ENCODE measurements around the gene TSEN54.
"Not testable (repeated sequence)": the region's sequence is repeated elsewhere in the genome, so short reads cannot be mapped to it uniquely, and the experiment has no call there.

The TSEN54 gene

GRCh38 chr17:75516255-75516618 is at the start of gene TSEN54:
Gene TSEN54 (plus strand): TSS chr17:75516528. CDS start chr17:75516561, 33 bp downstream.
- peak; percentile 82 for DNase-seq

GRCh38 chr17:75468291-75468754 is 48.0 kb upstream of the TSEN54 start:
- DNase-seq, result no peak

GRCh38 chr17:75468779-75469373 is 47.5 kb upstream of the TSEN54 start:
- DNase-seq, result no peak

GRCh38 chr17:75471207-75471606 is 45.1 kb upstream of the TSEN54 start:
- no peak for DNase-seq

- no peak for DNase-seq
Observed at GRCh38 chr17:75472119-75472518, 44.2 kb upstream of the TSEN54 start.

GRCh38 chr17:75473246-75473645 is 43.1 kb upstream of the TSEN54 start:
- no peak for DNase-seq

GRCh38 chr17:75474736-75475135 is 41.6 kb upstream of the TSEN54 start:
- no peak for DNase-seq

GRCh38 chr17:75475144-75475835 is 41.0 kb upstream of the TSEN54 start:
- no peak for DNase-seq

- DNase-seq, result no peak
Observed at GRCh38 chr17:75475851-75476250, 40.5 kb upstream of the TSEN54 start.

GRCh38 chr17:75476271-75476671 is 40.1 kb upstream of the TSEN54 start:
- no peak for DNase-seq

- no peak for DNase-seq
Observed at GRCh38 chr17:75476752-75477489, 39.4 kb upstream of the TSEN54 start.

- DNase-seq, result not testable (repeated sequence)
Observed at GRCh38 chr17:75477490-75477862, 38.9 kb upstream of the TSEN54 start.

GRCh38 chr17:75478508-75478907 is 37.8 kb upstream of the TSEN54 start:
- no peak for DNase-seq

GRCh38 chr17:75480281-75480680 is 36.0 kb upstream of the TSEN54 start:
- no peak for DNase-seq

GRCh38 chr17:75481194-75482068 is 34.9 kb upstream of the TSEN54 start:
- DNase-seq, result no peak

- DNase-seq, result no peak
Observed at GRCh38 chr17:75482098-75482942, 34.0 kb upstream of the TSEN54 start.

- DNase-seq, result no peak
Observed at GRCh38 chr17:75485688-75486087, 30.6 kb upstream of the TSEN54 start.

- no peak for DNase-seq
Observed at GRCh38 chr17:75486151-75486550, 30.2 kb upstream of the TSEN54 start.

- no peak for DNase-seq
Observed at GRCh38 chr17:75486951-75487350, 29.4 kb upstream of the TSEN54 start.

- no peak for DNase-seq
Observed at GRCh38 chr17:75487351-75488070, 28.8 kb upstream of the TSEN54 start.

Measured in NCI-H226 (cell line).